ENCODE data around the gene FFAR3. TPM values are rescaled to one million over a fixed set of nuclear protein-coding genes. Genes with fewer than 3 reads are reported as not detected.

Gene FFAR3
- polyA plus RNA-seq, 1 donor: not detected

DNA sequence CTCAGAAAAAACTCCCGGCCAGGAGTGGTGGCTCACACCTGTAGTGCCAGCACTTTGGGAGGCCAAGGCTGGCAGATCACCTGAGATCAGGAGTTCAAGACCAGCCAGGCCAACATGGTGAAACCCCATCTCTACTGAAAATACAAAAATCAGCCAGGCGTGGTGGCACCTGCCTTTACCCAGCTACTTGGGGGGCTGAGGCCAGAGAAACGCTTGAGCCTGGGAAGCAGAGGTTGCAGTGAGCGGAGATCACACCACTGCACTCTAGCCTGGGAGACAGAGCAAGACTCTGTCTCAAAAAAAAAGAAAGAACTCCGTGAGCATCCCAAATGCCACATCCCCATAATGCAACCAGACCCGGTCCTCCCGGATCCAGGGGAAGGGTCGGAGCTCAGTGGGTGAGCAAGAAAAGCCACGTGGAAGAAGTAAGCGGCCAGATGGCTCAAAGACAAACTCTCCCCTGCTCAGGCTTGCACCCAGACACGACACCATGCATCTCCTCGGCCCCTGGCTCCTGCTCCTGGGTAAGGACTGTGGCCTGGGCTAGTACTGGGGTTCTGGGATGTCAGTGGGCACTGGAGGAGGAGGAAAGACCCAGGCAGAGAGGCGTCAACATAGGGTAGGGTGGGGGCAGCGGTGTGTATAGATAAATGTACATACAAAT lies 26.6 kb upstream of the FFAR3 start:
- DNase-seq: no peak

DNA sequence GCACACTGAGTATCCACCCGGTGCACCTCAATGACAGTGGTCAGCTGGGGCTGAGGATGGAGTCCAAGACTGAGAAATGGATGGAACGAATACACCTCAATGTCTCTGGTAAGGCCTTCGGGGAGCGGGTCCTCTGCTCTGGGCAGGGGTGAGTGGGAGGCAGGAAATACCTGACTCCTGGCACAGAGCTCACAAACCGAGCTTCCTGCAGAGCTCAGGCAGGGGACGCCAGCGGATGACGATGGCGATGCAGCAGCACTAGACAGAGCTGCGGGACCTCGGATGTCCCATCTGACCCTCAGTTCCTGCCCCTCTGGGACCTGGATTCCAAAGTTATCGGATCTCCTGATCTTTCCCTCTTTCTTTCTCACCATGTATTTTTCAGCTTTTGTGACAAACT lies 25.4 kb upstream of the FFAR3 start:
- DNase-seq: no peak

GRCh38 chr19:35334144-35334753 lies 24.0 kb upstream of the FFAR3 start:
- no peak for DNase-seq

GRCh38 chr19:35336166-35336955 lies 21.9 kb upstream of the FFAR3 start:
- DNase-seq: no peak

DNA sequence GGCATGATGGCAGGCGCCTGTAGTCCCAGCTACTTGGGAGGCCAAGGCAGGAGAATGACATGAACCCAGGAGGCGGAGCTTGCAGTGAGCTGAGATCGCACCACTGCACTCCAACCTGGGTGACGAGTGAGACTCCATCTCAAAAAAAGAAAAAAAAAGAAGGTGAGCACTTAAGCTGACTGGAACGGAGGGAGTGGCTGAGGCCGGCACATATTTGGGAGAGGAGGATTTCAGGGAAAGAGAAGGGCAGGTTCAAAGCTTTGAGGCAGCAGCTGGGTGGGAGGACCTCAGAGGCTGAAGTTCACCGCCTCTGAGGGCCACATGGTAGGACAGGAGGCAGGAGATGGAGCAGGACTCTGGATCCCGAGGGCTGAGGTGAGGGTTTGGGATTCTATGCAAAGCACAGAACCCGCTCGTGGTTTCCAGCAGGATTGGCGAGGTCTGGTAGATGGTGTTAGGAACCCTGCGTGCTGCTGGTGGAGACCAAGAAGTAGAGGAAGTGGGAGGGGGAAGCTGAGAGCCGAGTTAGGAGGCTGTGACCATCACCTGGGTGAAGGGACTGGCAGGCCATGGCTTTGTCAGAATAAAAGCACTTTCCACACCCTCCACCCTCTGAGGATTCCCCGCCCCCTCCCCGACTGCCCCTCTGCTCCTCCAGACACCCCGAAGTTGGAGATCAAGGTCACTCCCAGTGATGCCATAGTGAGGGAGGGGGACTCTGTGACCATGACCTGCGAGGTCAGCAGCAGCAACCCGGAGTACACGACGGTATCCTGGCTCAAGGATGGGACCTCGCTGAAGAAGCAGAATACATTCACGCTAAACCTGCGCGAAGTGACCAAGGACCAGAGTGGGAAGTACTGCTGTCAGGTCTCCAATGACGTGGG lies 20.9 kb upstream of the FFAR3 start:
- no peak for DNase-seq

DNA sequence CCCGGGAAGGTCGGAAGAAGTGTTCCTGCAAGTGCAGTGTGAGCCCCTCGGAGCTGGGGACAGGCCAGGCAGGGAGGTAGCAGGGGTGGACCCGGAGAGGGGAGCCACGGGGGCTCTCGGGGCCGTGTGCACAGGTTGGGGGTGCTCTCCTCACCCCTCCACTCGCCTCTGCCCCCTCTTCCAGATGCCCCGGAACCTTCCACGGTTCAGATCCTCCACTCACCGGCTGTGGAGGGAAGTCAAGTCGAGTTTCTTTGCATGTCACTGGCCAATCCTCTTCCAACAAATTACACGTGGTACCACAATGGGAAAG lies 20.3 kb upstream of the FFAR3 start:
- no peak for DNase-seq

DNA sequence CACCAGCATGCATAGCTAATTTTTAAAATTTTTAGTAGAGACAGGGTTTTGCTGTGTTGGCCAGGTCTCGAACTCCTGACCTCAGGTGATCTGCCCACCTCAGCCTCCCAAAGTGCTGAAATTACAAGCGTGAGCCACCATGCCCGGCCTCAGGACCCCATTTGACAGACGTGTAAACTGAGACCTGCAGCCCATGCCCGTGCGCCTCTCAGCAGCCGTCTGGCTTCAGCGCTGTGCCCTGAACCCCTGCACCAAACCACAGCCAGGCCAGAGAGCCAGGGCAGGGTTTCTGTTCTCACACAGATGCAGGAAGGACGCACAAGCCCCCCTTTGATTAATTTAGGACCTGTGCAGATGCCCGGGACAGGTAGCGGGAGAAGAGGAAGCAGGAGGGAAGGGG lies 17.8 kb upstream of the FFAR3 start:
- no peak for DNase-seq

GRCh38 chr19:35341006-35341405 lies 17.3 kb upstream of the FFAR3 start:
- no peak for DNase-seq

DNA sequence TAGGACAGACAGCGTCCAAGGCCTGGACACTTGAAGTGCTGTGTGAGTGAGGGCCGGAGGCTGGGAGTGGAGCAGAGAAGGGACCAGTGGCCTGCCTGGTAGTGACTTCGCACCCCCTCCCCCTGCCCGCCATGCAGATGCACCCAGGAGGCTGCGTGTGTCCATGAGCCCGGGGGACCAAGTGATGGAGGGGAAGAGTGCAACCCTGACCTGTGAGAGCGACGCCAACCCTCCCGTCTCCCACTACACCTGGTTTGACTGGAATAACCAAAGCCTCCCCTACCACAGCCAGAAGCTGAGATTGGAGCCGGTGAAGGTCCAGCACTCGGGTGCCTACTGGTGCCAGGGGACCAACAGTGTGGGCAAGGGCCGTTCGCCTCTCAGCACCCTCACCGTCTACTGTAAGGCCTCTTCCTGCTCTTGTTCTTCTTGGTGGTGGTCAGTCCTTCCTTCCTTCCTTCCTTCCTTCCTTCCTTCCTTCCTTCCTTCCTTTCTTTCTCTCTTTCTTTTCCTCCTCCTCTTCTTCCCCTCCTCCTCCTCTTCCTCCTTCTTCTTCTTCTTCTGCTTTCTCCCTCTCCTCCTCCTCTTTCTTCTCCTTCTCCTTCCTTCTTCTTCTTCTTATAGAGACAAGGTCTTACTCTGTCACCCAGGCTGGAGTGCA lies 16.6 kb upstream of the FFAR3 start:
- no peak for DNase-seq

- DNase-seq: no peak
Observed at GRCh38 chr19:35342430-35342829, 15.8 kb upstream of the FFAR3 start.

- DNase-seq: no peak
Observed at GRCh38 chr19:35344511-35345031, 13.7 kb upstream of the FFAR3 start.

DNA sequence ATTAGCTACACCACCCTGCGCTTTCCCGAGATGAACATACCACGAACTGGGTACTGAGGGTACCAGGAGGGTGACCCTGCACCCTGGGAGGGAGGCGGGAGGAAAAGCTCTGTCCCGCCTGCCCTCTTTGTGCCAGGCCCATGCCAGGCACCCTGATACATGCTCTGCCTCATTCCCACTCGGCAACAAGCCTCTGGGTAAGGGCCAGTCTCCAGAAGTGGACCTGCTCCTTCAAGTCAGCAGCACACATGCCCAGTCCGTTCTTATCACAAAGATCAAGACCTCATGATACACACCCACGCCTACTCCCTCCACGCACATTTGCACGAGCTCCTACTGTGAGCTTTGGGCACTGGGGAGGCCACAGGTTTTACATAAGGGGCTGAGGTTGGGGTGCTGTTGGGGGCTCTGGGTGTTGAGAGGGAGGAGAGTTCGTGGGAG lies 12.6 kb upstream of the FFAR3 start:
- no peak for DNase-seq

DNA sequence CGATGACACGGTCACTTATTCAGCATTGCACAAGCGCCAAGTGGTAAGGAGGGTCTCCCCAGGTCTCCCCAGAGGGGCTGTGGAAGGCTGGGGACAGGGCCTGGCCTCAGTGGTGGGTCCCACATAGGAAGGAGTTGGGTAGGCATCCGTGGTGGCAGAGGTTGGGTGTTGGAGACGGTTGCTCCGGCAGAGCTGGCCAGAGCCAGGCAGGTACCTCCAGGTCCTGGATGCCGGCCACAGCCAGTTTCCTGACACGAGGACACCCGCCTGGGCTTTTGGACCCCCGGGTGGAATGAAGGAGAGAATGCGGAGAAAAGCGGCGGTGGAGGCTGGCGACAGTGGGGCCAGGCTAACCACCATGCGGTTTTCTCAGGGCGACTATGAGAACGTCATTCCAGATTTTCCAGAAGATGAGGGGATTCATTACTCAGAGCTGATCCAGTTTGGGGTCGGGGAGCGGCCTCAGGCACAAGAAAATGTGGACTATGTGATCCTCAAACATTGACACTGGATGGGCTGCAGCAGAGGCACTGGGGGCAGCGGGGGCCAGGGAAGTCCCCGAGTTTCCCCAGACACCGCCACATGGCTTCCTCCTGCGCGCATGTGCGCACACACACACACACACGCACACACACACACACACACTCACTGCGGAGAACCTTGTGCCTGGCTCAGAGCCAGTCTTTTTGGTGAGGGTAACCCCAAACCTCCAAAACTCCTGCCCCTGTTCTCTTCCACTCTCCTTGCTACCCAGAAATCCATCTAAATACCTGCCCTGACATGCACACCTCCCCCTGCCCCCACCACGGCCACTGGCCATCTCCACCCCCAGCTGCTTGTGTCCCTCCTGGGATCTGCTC lies 11.8 kb upstream of the FFAR3 start:
- no peak for DNase-seq

DNA sequence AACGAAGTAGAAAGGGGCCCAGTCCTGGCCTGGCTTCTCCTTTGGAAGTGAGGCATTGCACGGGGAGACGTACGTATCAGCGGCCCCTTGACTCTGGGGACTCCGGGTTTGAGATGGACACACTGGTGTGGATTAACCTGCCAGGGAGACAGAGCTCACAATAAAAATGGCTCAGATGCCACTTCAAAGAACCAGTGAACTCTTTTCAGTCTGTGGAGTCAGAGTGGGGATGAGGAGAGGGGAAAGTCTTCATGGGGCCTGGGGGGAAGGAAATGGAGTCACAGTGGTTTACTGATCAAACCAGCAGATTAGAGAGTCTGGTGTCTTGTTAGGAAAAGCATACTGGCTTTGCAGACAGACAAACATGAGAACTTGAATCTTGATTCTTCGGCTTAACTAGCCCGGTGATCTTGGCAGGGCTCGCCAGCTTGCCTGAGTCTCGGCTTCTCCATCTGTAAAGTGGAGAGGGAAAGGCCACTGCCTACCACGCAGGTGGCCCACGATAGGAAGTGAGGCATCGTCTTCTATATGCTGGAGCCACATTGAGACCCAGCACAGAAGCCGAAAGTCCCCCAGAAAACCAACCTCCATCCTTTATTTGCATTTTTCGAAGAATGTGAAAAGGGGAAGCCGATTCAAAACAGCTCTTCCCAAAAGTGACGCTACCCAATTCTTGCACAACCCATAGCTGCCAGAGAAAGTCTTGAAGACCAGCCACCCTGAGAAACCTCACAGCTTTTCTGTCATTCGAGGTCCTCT lies 10.9 kb upstream of the FFAR3 start, which contains the start of gene FFAR1:
Gene FFAR1 (plus strand): TSS at position 732 of the 759 bp plus-strand sequence. CDS start 3,650 bp downstream, outside the sequence.
- no peak for DNase-seq

- no peak for DNase-seq
Observed at GRCh38 chr19:35347930-35348298, 10.3 kb upstream of the FFAR3 start.

DNA sequence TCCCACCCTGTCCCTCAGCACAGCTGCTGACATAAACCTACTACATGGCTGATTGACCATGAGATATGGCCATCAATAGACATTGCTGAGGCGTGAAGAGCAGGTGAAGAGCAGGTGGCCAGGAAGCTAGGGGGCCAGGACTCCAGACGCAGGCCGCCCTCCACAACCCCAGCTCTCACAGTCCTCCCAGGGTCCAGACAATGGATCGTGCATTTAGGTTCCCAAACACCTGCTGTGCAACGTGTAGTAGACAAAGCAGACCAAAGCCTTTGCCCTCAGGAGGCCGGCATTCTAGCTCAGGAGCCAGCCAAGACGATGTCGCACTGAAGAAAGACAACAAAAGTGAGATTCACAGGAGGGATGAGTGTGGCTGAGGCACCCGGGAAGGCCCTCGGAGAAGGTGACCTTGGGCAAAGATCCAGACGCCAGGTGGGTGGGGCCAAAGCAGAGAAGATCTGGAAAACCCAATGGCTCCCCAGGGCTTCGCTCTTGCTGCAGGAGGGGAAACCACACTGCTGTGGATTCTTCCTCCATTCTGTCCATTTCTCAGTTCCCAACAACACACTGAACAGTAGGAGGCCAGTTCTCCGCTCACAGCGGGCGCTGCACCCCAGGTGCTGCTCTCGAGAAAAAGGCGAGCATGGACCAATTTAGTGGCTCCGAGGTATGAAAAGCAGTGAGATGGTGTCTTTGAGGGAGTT lies 9.2 kb upstream of the FFAR3 start:
- DNase-seq: no peak

GRCh38 chr19:35349614-35350521 lies 8.4 kb upstream of the FFAR3 start:
- no peak for DNase-seq

DNA sequence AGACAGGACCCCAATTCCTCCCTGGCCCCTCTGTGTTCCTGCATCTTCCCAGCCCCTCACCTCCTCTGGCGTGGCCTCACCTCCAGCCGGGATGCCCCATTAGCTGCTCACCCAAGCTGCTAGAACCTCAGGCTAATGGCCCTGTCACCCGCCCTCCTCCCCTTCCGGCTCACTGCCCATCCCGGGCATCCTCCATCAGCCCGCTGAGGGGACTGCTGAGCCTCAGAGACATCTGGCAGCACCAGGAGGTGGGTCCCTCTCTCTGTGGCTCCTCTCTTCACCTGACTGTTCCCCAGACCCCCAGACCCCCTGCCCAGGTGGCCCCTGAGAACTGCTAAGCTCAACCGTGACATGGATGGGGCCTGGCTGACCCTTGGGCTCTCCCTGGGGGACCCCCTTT lies 7.7 kb upstream of the FFAR3 start:
- no peak for DNase-seq
